ENCODE measurements around the gene C8G. TPM values are rescaled to one million over a fixed set of nuclear protein-coding genes. Genes with fewer than 3 reads are reported as not detected.

The C8G gene
- total and polyA plus RNA-seq, 2 of the 13 experiments (the other 11 are each of a cell fraction or from before 2014, with no cell fraction given), result 4.9 to 12.8 TPM

- no peak for TF ChIP-seq SP1 (IDR thresholded peaks at IDR 0.05)
- peak; percentile 26; the same call in 1 of the 2 replicates for TF ChIP-seq SP1 (CRISPR knock-in tag; IDR thresholded peaks at IDR 0.05)
- no peak; the same call in 1 of the 2 replicates for TF ChIP-seq THAP9 (CRISPR knock-in tag; IDR thresholded peaks at IDR 0.05; ENCODE audit: borderline replicate concordance)
- no peak; the same call in 1 of the 2 replicates for TF ChIP-seq NRL (CRISPR knock-in tag; IDR thresholded peaks at IDR 0.05; ENCODE audit: borderline replicate concordance)
- no peak for TF ChIP-seq SSRP1 (CRISPR knock-in tag; IDR thresholded peaks at IDR 0.05)
- peak; percentile 69; the same call in 1 of the 2 replicates for TF ChIP-seq KDM5B (CRISPR knock-in tag; IDR thresholded peaks at IDR 0.05; ENCODE audit: borderline replicate concordance)
- TF ChIP-seq THAP11 (CRISPR knock-in tag; IDR thresholded peaks at IDR 0.05), result 0 out of 2 replicates have a peak, but pooled peaks have one; percentile 21
- peak; percentile 51; the same call in 1 of the 2 replicates for TF ChIP-seq KLF6 (CRISPR knock-in tag; IDR thresholded peaks at IDR 0.05)
- TF ChIP-seq ZNF274 (CRISPR knock-in tag; IDR thresholded peaks at IDR 0.05), result peak; percentile 90
- TF ChIP-seq MEIS1 (CRISPR knock-in tag; IDR thresholded peaks at IDR 0.05; ENCODE audit: borderline replicate concordance), result no peak
- peak; percentile 84 for TF ChIP-seq ZNF407 (CRISPR knock-in tag; IDR thresholded peaks at IDR 0.05; ENCODE audit: not compliant biosample characterization)
- no peak for TF ChIP-seq KLF13 (CRISPR knock-in tag; IDR thresholded peaks at IDR 0.05)
- no peak for TF ChIP-seq ZNF367 (CRISPR knock-in tag; IDR thresholded peaks at IDR 0.05; ENCODE audit: borderline replicate concordance)
- TF ChIP-seq KLF15 (CRISPR knock-in tag; IDR thresholded peaks at IDR 0.05; ENCODE audit: borderline replicate concordance), result 0 out of 2 replicates have a peak, but pooled peaks have one; percentile 34
- TF ChIP-seq BCL3 (CRISPR knock-in tag; IDR thresholded peaks at IDR 0.05), result peak; percentile 87; the same call in 1 of the 2 replicates
- no peak for TF ChIP-seq NONO (IDR thresholded peaks at IDR 0.05)
- TF ChIP-seq NONO (CRISPR knock-in tag; conservative IDR thresholded peaks at IDR 0.05), result peak; percentile 47; the same call in 1 of the 2 replicates
Observed at GRCh38 chr9:136991993-136992818, 47.2 kb downstream of the C8G start, which contains the start of gene PAXX (continued).
